H1 (cell line): ENCODE data around the gene TSFM. TPM values are rescaled to one million over a fixed set of nuclear protein-coding genes. Genes with fewer than 3 reads are reported as not detected.

Source experiments
- CTCF ChIA-PET: fragments of 300-600 bp; sonication (Branson Sonifier 250); formaldehyde crosslinking; loops from one replicate; lab custom pipeline; 2021; ENCODE audit not compliant: partially characterized antibody; lab: Charles Lee
- POLR2A ChIA-PET: fragments of 300-600 bp; sonication (Branson Sonifier 250); formaldehyde crosslinking; loops from one replicate; lab custom pipeline; 2021; ENCODE audit warnings: inconsistent platforms; ENCODE audit not compliant: partially characterized antibody; lab: Charles Lee
- DNase-seq, 2 experiments: peaks; one replicate each; pipeline versions ENCODE4 v3.0.0 to v3.0.0-alpha.2; 2010 to 2022; ENCODE audit warnings: low spot score in 2 of 2, low read depth in 1 of 2, mixed read lengths in 1 of 2
- FAIRE-seq: peaks from 2 replicates; lab custom pipeline; 2011; peaks lifted over from hg19 to GRCh38; lab: Jason Lieb, UNC
- H2AFZ ChIP-seq: 2 replicates; pipeline ENCODE4 v1.8.1; 2012; ENCODE audit warnings: low read length, inconsistent platforms
- H2AK5ac ChIP-seq: 2 replicates; pipeline ENCODE4 v1.6.1; 2013; ENCODE audit warnings: low read depth, low read length
- H2BK120ac ChIP-seq: replicated peaks from 2 replicates; pipeline ENCODE3; 2013; ENCODE audit warnings: low read depth, low read length, inconsistent platforms
- H2BK12ac ChIP-seq: 2 replicates; pipeline ENCODE4 v1.6.1; 2013; ENCODE audit warnings: low read depth, low read length
- H2BK15ac ChIP-seq: 2 replicates; pipeline ENCODE4 v1.6.1; 2013; ENCODE audit warnings: low read length
- H2BK20ac ChIP-seq: 2 replicates; pipeline ENCODE4 v1.6.1; 2013; ENCODE audit warnings: low read length
- H2BK5ac ChIP-seq: 2 replicates; pipeline ENCODE4 v1.6.1; 2013; ENCODE audit warnings: low read depth, low read length
- H3K14ac ChIP-seq: 2 replicates; pipeline ENCODE4 v1.6.1; 2013; ENCODE audit warnings: inconsistent platforms; ENCODE audit not compliant: insufficient read length
- H3K18ac ChIP-seq: 2 replicates; pipeline ENCODE4 v1.6.1; 2013; ENCODE audit warnings: low read length; ENCODE audit errors: extremely low read depth
- H3K23ac ChIP-seq: 2 replicates; pipeline ENCODE4 v1.6.1; 2013; ENCODE audit warnings: inconsistent platforms; ENCODE audit not compliant: insufficient read length
- H3K23me2 ChIP-seq: 2 replicates; pipeline ENCODE4 v1.6.1; 2013; ENCODE audit warnings: low read depth, low read length
- H3K27ac ChIP-seq: 2 replicates; pipeline ENCODE4 v1.6.1; 2011; ENCODE audit warnings: low read depth, low read length, inconsistent platforms
- H3K27me3 ChIP-seq, 4 experiments: replicated peaks in 1 of 4; 1 replicate in 1 of 4; 2 replicates in 3 of 4; pipeline versions ENCODE4 v1.6.1 to v1.8.1; 2011 to 2013; ENCODE audit warnings: low read length in 3 of 4, mild to moderate bottlenecking in 3 of 4, inconsistent platforms in 2 of 4, mixed read lengths in 2 of 4, moderate library complexity in 1 of 4; ENCODE audit not compliant: control insufficient read depth in 3 of 4, insufficient read depth in 3 of 4; ENCODE audit errors: extremely low read depth in 1 of 4
- H3K36me3 ChIP-seq, 4 experiments: 2 replicates each; pipeline versions ENCODE4 v1.6.1 to v1.8.1; 2011 to 2013; ENCODE audit warnings: mild to moderate bottlenecking in 4 of 4, low read length in 3 of 4, moderate library complexity in 2 of 4, control low read depth in 1 of 4, inconsistent platforms in 1 of 4; ENCODE audit not compliant: insufficient read depth in 4 of 4, control insufficient read depth in 2 of 4
- H3K4ac ChIP-seq: replicated peaks from 2 replicates; pipeline ENCODE3; 2013; ENCODE audit warnings: low read length, low read depth, mixed read lengths, inconsistent platforms; ENCODE audit not compliant: insufficient read length
- H3K4me1 ChIP-seq, 4 experiments: replicated peaks in 1 of 4; 1 replicate in 1 of 4; 2 replicates in 3 of 4; pipeline versions ENCODE4 v1.6.1 to v1.8.1; 2011 to 2013; ENCODE audit warnings: low read length in 3 of 4, inconsistent platforms in 2 of 4, mixed read lengths in 1 of 4; ENCODE audit not compliant: insufficient read depth in 4 of 4, control insufficient read depth in 3 of 4
- H3K4me2 ChIP-seq, 2 experiments: 2 replicates each; pipeline versions ENCODE4 v1.6.1 to v1.8.1; 2011 to 2013; ENCODE audit warnings: low read depth in 2 of 2, low read length in 2 of 2, control low read depth in 1 of 2, inconsistent platforms in 1 of 2, mild to moderate bottlenecking in 1 of 2; ENCODE audit not compliant: insufficient read depth in 1 of 2
- H3K4me3 ChIP-seq, 4 experiments: fragments of 200-600, 300-600 bp in 1 of 4; sonication (generic), shearing (Covaris generic), sonication (Bioruptor Twin) in 1 of 4; 2 replicates each; pipeline versions ENCODE4 v1.5.1 to v1.8.1; 2011 to 2016; ENCODE audit warnings: low read length in 4 of 4, low read depth in 3 of 4, control low read depth in 2 of 4, inconsistent platforms in 2 of 4, mild to moderate bottlenecking in 2 of 4, mixed read lengths in 1 of 4, moderate library complexity in 1 of 4; ENCODE audit not compliant: insufficient read depth in 2 of 4; ENCODE audit errors: extremely low read depth in 1 of 4
- H3K56ac ChIP-seq: replicated peaks from 2 replicates; pipeline ENCODE3; 2013; ENCODE audit warnings: low read depth, mild to moderate bottlenecking, mixed read lengths, low read length, inconsistent platforms; ENCODE audit not compliant: insufficient read length
- H3K79me1 ChIP-seq: 2 replicates; pipeline ENCODE4 v1.6.1; 2013; ENCODE audit warnings: low read depth, low read length, control low read depth
- H3K79me2 ChIP-seq, 2 experiments: 2 replicates each; pipeline versions ENCODE4 v1.6.1 to v1.8.1; 2012 to 2013; ENCODE audit warnings: low read length in 2 of 2, mild to moderate bottlenecking in 2 of 2, inconsistent platforms in 1 of 2; ENCODE audit not compliant: insufficient read depth in 2 of 2, control insufficient read depth in 1 of 2
- H3K9ac ChIP-seq, 4 experiments: replicated peaks in 1 of 4; 1 replicate in 1 of 4; 2 replicates in 3 of 4; pipeline versions ENCODE4 v1.6.1 to v1.8.1; 2011 to 2013; ENCODE audit warnings: low read depth in 3 of 4, low read length in 3 of 4, control low read depth in 2 of 4, mild to moderate bottlenecking in 2 of 4, moderate library complexity in 2 of 4, inconsistent platforms in 1 of 4; ENCODE audit errors: extremely low read depth in 1 of 4
- H3K9me3 ChIP-seq, 2 experiments: 2 replicates each; pipeline versions ENCODE4 v1.6.1 to v1.8.1; 2012 to 2013; ENCODE audit warnings: mild to moderate bottlenecking in 2 of 2, moderate library complexity in 2 of 2, control low read depth in 1 of 2, inconsistent platforms in 1 of 2, low read depth in 1 of 2, low read length in 1 of 2, mixed read lengths in 1 of 2; ENCODE audit not compliant: insufficient read depth in 2 of 2
- H4K20me1 ChIP-seq, 2 experiments: replicated peaks in 1 of 2; 2 replicates each; pipeline versions ENCODE3 to v1.8.1; 2011 to 2013; ENCODE audit warnings: inconsistent platforms in 2 of 2, low read length in 2 of 2, mild to moderate bottlenecking in 1 of 2; ENCODE audit not compliant: insufficient read depth in 2 of 2, control insufficient read depth in 1 of 2
- H4K5ac ChIP-seq: 2 replicates; pipeline ENCODE4 v1.6.1; 2013; ENCODE audit warnings: low read length, low read depth, mixed read lengths, inconsistent platforms; ENCODE audit not compliant: insufficient read length
- H4K8ac ChIP-seq: 2 replicates; pipeline ENCODE4 v1.8.0; 2013; ENCODE audit warnings: mild to moderate bottlenecking, moderate library complexity, low read length, inconsistent platforms; ENCODE audit not compliant: insufficient read depth; ENCODE audit errors: extremely low read depth
- H4K91ac ChIP-seq: replicated peaks from 2 replicates; pipeline ENCODE3; 2013; ENCODE audit warnings: low read length, mixed read lengths, inconsistent platforms; ENCODE audit not compliant: insufficient read length
- ATF3 ChIP-seq: IDR thresholded peaks from 2 replicates; pipeline ENCODE4 v1.6.1; 2011; ENCODE audit warnings: low read depth, mild to moderate bottlenecking, low read length; ENCODE audit not compliant: insufficient read depth
- BRCA1 ChIP-seq: IDR thresholded peaks from 2 replicates; pipeline ENCODE4 v1.6.1; 2012; ENCODE audit warnings: low read depth, low read length, improper control_type of control experiment
- RBBP5 ChIP-seq: IDR thresholded peaks from 2 replicates; pipeline ENCODE4 v1.7.1; 2012; ENCODE audit warnings: low read depth, mild to moderate bottlenecking, inconsistent platforms, low read length, moderate library complexity, borderline replicate concordance
- RXRA ChIP-seq: IDR thresholded peaks from 2 replicates; pipeline ENCODE4 v1.6.1; 2011; ENCODE audit warnings: low read depth, mild to moderate bottlenecking, low read length, moderate library complexity; ENCODE audit not compliant: insufficient read depth
- TBP ChIP-seq: IDR thresholded peaks from 2 replicates; pipeline ENCODE4 v1.6.1; 2011; ENCODE audit warnings: low read depth, low read length, improper control_type of control experiment
- ZNF274 ChIP-seq: IDR thresholded peaks from 2 replicates; pipeline ENCODE4 v1.7.0; 2012; ENCODE audit warnings: low read length, borderline replicate concordance; ENCODE audit errors: extremely low read depth
- WGBS, 2 experiments: shearing (Covaris generic) in 1 of 2; methylation state at CpG; one replicate each; pipeline versions ENCODE4 v1.1.6 to v1.1.7; 2013 to 2015; ENCODE audit warnings: low lambda C conversion rate in 2 of 2, mixed read lengths in 2 of 2, inconsistent platforms in 1 of 2, low coverage in 1 of 2, missing lambda C conversion rate in 1 of 2; ENCODE audit not compliant: insufficient replicate concordance in 2 of 2, insufficient coverage in 1 of 2, insufficient read length in 1 of 2; ENCODE audit errors: extremely low coverage in 1 of 2, missing lambda C conversion rate in 1 of 2; 5-methylcytosine and 5-hydroxymethylcytosine counted together
- polyA plus RNA-seq, 7 experiments: library from polyadenylated mRNA; depleted of rRNA in 3 of 7; stranded (reverse) in 5 of 7; unstranded in 2 of 7; fragments of >200 nt in 5 of 7; fragments of 200-250 nt in 2 of 7; gene quantifications; 1 replicate in 5 of 7; 2 replicates in 1 of 7; 4 replicates in 1 of 7; pipeline versions ENCODE4 v1.2.1 to v1.2.3, GENCODE V29; 2011 to 2013; ENCODE audit warnings: missing spikeins in 2 of 7, mixed read lengths in 2 of 7
- total RNA-seq: library from RNA; stranded (reverse); fragmentation: NEBNext Ultra II Directional; extraction: Animal tissue kit (Norgen Biotek cat#: 25700); gene quantifications from 2 replicates; pipeline ENCODE4 v1.2.1, GENCODE V29; 2021

Gene TSFM
- total and polyA plus RNA-seq, 2 of the 8 experiments (the other 6 are each of a cell fraction or from before 2014, with no cell fraction given) = 17.4 to 49.8 TPM

- no peak overlapping the region for H3K23ac ChIP-seq
- no peak overlapping the region for H3K56ac ChIP-seq
- no peak overlapping the region for H2BK20ac ChIP-seq
- H3K9ac ChIP-seq = no peak overlapping the region
- whole genome bisulfite sequencing, 2 experiments = 89% methylated on average over 4 of the region's 4 CpGs; no CpG with 5 or more reads in 1 of the 2 experiments
- no peak overlapping the region for H3K4ac ChIP-seq
- no peaks in the 10 kb centered on the region for H3K79me1 ChIP-seq
- H2AK5ac ChIP-seq = no peak overlapping the region
- ChIA-PET CTCF (interaction anchor here (1.2 to 3.9 kb wide), 8 partner anchors 12 to 71 kb away, joined by 4 to 28 read pairs (median 4); partner anchors contain the start of genes EEF1AKMT3 and METTL1), POLR2A (interaction anchor here (1.0 to 5.4 kb wide), 5 partner anchors 9 to 38 kb away, joined by 3 to 21 read pairs (median 5); partner anchors contain the start of genes CDK4, EEF1AKMT3, METTL1 and TSPAN31)
- peaks cover 22 to 50% (median 40%) of the 10 kb centered on the region in 4 experiments for H3K27me3 ChIP-seq
- TF ChIP-seq RBBP5 (no peak), ATF3 (no peak), TBP (no peak), BRCA1 (no peak), ZNF274 (no peak), RXRA (no peak)
- DNase-seq (no peak), FAIRE-seq (no peak)
- H3K14ac ChIP-seq = no peak overlapping the region
- no peak overlapping the region for H2BK120ac ChIP-seq
- no peak overlapping the region for H4K91ac ChIP-seq
- H2BK5ac ChIP-seq = no peak overlapping the region
- H3K4me3 ChIP-seq = no peak overlapping the region
- H4K5ac ChIP-seq = no peak overlapping the region
- peaks cover 0 to 19% of the 10 kb centered on the region in 2 experiments for H4K20me1 ChIP-seq
- H3K23me2 ChIP-seq = peaks cover 19% of the 10 kb centered on the region
- H3K9me3 ChIP-seq = no peaks in the 10 kb centered on the region
- H3K4me2 ChIP-seq = no peak overlapping the region
- H4K8ac ChIP-seq = no peak overlapping the region
- no peak overlapping the region for H3K27ac ChIP-seq
- H3K18ac ChIP-seq = no peak overlapping the region
- H2BK12ac ChIP-seq = no peak overlapping the region
- peaks cover 8 to 16% (median 13%) of the 10 kb centered on the region in 4 experiments; a peak in 6 of 7 replicates for H3K4me1 ChIP-seq
- peaks cover 0 to 3% (median 0%) of the 10 kb centered on the region in 4 experiments; a peak in 2 of 8 replicates for H3K36me3 ChIP-seq
- H2BK15ac ChIP-seq = no peak overlapping the region
- no peak overlapping the region for H2AFZ ChIP-seq
- no peaks in the 10 kb centered on the region for H3K79me2 ChIP-seq
Observed at GRCh38 chr12:57761391-57761998, 21.1 kb upstream of the TSFM start.
